Inferior parietal cortex (tissue), 1 donor: Measurements from ENCODE around the gene NID1.
"Not testable (repeated sequence)": the region's sequence is repeated elsewhere in the genome, so short reads cannot be mapped to it uniquely, and the experiment has no call there.

Experiments
- DNase-seq: peaks from one replicate; pipeline ENCODE4 v3.0.0-alpha.2; 2016; ENCODE audit errors: extremely low spot score

The NID1 gene

GRCh38 chr1:235938709-235939479 lies 126.0 kb downstream of the NID1 start:
- DNase-seq, result no peak

GRCh38 chr1:235937123-235937522 lies 127.8 kb downstream of the NID1 start:
- DNase-seq, result no peak

- DNase-seq, result no peak
Measured at GRCh38 chr1:235935235-235936225, 129.4 kb downstream of the NID1 start.

- no peak for DNase-seq
Measured at GRCh38 chr1:235933766-235934116, 131.1 kb downstream of the NID1 start.

GRCh38 chr1:235933017-235933765 lies 131.7 kb downstream of the NID1 start:
- no peak for DNase-seq

- no peak for DNase-seq
Measured at GRCh38 chr1:235932090-235932510, 132.8 kb downstream of the NID1 start.

GRCh38 chr1:235931171-235931738 lies 133.6 kb downstream of the NID1 start:
- no peak for DNase-seq

GRCh38 chr1:235930543-235930942 lies 134.3 kb downstream of the NID1 start:
- DNase-seq, result no peak

- DNase-seq, result no peak
Measured at GRCh38 chr1:235929216-235929615, 135.7 kb downstream of the NID1 start.

GRCh38 chr1:235928197-235928596 lies 136.7 kb downstream of the NID1 start:
- no peak for DNase-seq

GRCh38 chr1:235927551-235927950 lies 137.3 kb downstream of the NID1 start:
- not testable (repeated sequence) for DNase-seq
